Stromal cell of bone marrow (primary cell): ENCODE measurements around the gene RPRD2.

ENCODE experiments used
- DNase-seq: peaks from one replicate; pipeline ENCODE4 v3.0.0-alpha.2; 2012; ENCODE audit warnings: low read depth

The RPRD2 gene

DNA sequence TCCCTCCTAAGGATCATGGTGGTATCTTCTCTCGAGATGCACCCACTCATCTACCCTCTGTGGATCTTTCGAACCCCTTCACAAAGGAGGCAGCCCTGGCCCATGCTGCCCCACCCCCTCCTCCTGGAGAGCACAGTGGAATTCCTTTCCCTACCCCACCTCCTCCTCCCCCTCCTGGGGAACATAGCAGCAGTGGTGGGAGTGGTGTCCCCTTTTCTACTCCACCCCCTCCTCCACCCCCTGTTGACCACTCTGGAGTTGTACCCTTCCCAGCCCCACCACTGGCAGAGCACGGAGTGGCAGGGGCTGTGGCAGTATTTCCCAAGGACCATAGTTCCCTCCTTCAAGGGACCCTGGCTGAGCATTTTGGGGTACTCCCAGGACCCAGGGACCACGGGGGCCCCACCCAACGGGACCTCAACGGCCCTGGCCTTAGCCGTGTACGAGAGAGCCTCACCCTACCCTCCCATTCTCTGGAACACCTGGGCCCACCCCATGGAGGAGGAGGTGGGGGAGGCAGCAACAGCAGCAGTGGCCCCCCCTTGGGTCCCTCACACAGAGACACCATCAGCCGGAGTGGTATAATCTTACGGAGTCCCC lies 108.8 kb downstream of the RPRD2 start:
- no peak for DNase-seq

DNA sequence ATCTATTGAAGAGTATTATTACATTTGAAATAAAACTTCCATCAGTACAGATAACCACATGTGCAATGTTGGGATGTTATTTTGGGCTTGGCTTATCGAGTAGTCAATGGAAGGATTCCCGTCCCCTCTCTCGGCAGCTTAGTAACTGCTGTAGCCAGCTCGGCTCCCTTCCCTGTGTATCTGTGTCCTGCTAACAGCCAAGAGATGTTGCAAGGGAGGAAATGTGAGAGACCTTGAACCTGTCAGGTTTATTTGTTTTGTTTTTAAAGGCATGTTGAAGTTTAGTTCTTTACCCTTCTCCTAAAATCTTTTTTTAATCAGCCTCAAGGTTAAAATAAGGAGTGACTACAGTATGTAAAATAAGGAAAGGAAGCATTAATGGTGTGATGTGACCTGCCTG lies 109.7 kb downstream of the RPRD2 start:
- DNase-seq = no peak

DNA sequence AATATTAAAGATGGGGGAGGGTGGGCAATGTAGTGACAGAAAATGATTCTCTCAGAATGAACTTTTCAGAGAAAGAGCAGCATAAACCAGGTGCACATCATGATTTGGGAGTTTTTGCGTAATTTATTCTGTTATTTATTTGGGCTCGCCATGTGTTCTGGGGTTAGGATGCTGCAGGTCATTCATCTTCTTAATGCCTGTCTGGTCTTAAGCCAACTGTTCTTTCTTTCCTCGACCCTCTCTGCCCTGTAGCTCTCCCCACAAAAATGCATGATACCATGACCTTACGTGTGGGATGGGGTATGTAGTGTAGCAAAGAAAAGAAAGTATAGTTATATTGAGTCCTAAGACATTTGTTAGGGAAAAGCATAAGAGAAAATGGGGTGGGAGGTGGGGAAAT lies 110.9 kb downstream of the RPRD2 start:
- no peak for DNase-seq

DNA sequence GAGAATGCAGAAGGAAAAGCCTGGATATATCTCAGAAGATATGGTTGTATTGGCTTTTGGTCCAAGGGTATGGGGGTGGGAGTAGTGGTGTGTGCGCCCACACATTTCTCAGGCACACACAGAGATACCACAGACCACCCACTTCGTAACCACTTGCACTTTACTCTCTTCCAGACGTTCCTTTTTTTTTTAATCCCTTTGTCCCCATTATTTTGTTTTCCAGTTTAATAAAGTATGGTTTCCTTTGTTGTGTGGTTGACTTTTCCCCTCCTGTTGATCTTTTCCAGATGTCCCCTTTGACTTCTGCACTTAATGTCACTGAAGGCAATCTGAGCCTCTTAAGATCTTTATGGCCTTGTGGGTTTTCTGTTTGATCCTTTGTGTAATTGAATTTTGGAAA lies 112.8 kb downstream of the RPRD2 start:
- DNase-seq = no peak

DNA sequence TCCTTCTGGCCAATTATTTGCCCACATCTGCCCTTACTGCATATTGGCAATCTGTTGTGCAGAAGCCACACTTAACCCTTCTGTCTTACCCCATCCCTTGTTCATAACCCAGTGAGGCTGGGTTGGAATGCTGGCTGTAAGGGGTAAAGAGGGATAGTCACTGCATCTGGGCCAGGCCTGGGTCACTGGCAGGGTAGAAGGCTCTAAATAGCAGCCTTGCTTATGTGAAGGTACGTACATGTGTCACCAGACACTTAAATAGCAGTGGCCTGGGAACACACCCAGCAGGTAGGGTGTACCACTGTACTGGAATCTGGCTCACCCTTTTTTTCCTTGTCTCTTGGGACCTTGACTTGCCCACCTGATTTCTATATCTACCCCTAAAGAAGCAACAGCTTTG lies 113.4 kb downstream of the RPRD2 start:
- DNase-seq = no peak

DNA sequence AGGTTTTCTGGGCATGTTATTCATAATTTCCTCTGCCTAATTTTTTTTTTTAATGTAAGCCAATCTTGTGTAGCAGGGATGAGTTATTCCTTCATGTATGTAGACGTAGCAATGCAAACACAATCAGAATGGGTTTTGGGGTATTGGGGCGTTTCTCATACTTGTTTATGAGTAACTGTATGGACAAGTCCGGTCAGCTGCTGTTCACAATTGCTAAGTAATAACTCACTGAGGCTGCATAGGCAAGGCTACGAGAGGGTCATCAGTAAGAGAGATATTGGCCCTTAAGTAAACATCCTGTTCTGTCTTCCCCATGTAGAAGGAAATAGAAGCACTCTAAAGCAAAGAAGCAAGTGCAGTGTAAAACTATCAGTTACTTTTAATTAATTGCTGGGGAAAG lies 113.8 kb downstream of the RPRD2 start:
- no peak for DNase-seq

DNA sequence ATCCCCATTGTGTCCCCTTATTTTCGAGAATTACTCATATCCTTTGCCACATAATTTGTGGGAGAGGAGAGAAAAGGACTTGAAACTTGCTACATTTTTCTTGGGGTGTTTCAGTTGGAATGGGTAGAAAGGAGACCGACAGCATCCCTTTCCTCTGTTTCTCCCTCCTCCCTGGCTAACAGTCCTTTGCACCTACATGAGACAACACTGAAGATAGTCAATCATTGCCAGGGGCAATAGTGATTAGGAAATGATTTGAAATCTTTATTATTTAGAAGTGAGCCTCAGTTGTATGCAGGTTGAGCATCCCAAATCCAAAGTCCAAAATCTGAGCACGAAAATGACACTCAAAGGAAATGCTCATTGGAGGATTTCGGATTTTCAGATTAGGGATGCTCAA lies 115.4 kb downstream of the RPRD2 start:
- no peak for DNase-seq

DNA sequence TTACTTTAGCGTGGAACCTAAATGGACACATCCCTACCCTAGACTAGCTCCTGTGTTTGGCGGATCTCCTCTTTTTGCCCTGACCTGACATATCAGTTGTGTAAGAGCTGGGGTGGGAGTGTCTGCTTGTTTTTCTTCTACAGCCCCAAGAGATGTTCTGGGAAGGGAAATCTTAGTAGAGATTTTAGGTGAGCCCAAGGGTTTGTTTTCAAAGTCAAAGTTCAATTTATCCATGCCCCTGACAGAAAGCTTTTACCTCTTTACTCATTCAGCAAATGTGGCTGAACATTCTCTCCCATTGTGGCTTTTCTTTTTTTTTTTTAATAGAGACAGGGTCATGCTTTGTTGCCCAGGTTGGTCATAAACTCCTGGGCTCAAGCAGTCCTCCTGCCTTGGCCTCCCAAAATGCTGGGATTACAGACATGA lies 116.0 kb downstream of the RPRD2 start:
- DNase-seq = no peak

DNA sequence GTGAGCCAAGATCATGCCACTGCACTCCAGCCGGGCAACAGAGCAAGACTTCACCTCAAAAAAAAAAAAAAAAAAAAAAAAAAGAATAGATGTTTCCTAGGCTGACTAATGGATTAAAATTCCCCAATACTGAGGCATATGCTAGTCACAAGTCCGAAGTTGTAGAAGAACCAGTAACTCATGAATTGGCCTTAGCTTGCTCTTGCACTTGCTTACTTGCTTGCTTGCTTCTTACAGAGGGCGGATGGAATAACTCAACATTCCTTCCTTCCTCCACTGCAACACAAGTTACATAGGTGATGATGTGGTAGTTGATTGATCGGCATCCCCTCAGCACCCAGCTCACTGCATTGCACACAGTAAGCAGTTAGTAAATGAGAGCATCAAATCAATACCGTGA lies 120.5 kb downstream of the RPRD2 start:
- peak; percentile 38 for DNase-seq

DNA sequence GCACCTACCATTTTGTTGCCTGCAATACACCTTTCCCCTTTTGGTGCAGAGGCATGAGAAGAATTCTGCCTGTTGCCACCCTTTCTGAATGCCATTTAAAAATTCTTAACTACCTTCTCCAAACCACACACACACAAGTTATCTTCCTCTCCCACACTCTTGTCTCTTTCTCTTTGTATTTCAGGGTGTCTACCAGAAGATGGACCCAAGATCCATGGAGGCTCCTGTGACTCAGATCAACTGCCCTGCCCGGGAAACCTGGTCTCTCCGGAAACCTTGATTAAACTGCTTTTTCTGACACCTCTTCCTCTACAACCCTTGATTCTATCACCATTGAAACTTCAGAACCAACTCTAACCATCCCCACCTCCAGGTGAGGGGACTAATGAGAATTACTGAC lies 120.9 kb downstream of the RPRD2 start:
- DNase-seq = peak; percentile 31

DNA sequence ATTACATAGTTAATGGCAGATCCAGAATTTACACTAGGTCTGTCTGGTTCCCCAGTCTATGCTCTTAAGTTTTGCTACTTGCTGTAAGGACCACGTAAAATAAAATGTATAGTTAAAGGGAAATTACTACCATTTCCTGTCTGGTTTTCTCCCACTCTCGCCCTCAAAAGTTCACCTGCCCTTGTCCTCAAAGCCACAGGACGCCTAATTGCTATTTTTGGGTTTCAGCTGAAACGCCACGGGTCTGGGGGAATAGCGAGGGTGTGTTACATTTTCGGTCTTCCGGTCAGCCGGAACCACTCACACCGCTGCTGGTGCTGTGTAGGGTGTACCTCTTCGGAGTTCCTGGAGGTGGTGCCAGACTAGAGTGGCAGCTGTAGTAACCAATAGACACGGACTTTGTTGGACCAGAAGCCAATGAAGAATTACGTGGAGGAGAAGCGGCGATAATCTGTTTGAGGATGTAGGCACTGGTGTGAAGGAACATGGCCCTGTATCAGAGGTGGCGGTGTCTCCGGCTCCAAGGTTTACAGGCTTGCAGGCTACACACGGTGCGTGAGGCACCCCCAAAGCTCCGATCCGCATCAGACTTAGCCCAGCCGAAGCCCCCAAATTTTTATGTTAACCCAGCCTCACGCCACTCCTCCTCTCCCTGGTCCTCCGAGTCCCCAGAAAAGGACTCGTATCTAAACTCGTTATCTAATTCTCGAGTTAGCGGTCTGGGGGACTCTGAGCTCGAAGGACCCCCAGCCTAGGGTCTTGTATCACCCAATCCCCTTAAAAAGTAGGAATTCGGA lies 123.2 kb downstream of the RPRD2 start, which contains the start of gene TARS2:
TSS of gene TARS2 (plus strand) at position 454 of the 797 bp plus-strand sequence. CDS start at position 486, 32 bp downstream.
- peak; percentile 98 for DNase-seq

DNA sequence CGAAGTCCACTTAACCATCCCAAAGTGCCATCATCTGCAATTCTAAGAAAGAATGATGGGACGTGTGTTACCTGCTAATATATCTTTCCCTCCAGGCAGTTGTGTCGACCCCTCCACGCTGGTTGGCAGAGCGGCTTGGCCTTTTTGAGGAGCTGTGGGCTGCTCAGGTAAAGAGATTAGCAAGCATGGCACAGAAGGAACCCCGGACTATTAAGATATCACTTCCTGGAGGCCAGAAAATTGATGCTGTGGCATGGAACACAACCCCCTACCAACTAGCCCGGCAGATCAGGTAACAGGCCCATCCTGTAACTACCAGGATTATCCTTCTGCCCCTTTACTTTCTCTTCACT lies 123.8 kb downstream of the RPRD2 start:
- no peak for DNase-seq

DNA sequence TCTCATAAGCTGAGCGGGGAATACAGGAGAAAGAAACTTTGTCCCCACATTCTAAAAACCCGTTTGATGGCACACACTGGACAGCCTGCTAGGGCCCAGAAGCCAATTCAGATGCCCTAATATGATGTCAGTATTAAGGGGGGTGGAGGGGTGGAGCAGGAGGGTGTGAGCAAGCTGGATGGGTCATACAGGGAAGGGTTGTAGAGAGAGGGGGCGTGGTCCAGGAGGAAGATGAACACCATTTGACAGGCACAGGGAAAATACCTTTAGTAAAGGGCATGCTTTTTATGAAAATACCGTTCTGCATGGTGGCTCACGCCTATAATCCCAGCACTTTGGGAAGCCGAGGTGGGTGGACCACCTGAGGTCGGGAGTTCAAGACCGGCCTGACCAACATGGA lies 129.2 kb downstream of the RPRD2 start:
- DNase-seq = no peak

DNA sequence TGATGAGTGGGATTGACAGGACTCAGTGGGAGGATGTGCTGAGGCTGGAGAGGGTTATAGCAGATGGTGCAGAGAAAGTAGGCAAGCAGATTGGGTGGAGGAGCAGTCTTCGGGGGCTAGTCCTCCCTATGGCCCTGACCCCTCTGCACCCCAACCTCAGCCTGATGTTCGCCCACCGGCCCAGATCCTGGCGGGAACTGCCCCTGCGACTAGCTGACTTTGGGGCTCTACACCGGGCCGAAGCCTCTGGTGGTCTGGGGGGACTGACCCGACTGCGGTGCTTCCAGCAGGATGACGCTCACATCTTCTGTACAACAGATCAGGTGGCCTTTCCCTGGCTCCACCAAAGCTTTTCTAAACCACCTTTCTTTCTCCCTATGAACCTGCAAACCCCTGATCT lies 134.4 kb downstream of the RPRD2 start:
- no peak for DNase-seq

DNA sequence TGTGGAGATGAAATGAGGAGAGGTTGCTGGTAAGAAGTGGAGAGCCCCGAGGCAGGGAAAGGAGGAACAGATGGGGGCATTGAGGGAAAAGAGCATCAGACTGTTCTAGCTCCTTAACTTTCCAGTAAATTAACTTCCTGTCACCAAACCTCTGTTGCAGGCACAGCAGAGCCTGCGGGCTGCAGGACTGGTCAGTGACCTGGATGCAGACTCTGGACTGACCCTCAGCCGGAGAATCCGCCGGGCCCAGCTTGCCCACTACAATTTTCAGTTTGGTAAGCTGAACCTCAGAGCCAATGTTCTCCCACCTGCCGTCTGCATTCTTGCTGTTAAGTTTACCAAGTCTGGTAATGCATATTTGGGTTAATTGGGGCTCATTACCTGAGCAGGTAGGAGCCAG lies 141.5 kb downstream of the RPRD2 start:
- DNase-seq = no peak

DNA sequence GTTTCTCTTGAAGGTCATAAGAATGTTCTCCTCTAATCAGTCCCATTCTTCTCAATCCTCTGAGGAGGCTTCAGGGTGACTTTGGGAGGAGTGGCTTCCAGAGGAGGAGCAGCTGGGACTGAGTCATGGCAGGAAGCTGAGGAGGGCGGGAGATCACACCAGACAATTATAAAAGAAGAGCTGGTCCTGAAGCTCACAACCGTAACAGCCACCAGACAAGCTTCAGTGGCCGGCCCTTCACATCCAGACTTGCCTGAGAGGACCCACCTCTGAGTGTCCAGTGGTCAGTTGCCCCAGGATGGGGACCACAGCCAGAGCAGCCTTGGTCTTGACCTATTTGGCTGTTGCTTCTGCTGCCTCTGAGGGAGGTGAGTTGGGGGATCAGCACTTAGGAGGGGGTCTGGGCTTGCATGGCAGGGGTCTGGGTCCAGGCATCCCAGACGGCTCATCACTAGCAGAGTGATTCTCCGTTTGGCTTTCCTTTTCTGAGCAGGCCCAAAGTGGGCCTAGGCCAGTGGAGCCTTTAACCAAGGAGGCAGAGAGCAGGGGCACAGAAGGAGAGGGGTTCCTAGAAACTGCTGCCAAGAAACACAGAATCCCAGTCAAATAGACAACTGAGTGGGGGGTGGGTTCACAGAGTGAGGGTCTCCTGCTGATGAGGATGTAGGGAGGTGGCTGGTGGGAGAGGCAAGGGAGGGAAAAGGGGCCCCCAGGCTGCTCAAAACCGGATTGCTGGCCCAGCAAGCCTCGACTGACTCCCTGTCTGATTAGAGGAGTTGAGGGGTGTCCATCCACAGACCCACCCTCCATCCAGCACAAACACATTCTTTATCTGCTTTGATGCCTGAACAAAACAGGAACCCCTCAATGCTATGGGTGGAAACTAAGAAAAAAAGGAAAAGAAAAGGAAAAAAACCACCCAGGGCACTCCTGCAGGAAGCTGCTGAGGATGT lies 144.2 kb downstream of the RPRD2 start, which contains the start of gene ECM1:
TSS of gene ECM1 (plus strand) at position 198 of the 953 bp plus-strand sequence. CDS start at position 299, 101 bp downstream.
- DNase-seq = peak; percentile 61

DNA sequence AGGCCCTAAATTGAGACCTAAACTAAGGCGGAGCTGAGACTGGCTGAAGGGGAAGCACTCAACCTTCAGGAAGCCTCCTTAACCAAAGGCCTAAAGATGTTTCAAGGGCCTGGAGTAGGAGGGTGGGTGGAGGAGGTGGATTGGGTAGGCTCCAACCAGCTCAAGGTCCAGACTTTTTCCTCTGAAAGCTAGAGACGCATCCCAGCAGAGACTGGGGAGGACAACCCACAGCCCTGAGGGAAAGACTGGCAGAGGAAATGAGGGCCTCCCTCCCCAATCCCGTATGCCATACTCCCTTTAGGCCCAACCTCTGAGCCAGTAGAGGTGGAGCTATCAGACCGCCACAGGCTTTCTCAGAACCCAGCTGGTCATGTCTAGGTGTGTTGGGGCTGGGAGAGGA lies 145.0 kb downstream of the RPRD2 start:
- no peak for DNase-seq

DNA sequence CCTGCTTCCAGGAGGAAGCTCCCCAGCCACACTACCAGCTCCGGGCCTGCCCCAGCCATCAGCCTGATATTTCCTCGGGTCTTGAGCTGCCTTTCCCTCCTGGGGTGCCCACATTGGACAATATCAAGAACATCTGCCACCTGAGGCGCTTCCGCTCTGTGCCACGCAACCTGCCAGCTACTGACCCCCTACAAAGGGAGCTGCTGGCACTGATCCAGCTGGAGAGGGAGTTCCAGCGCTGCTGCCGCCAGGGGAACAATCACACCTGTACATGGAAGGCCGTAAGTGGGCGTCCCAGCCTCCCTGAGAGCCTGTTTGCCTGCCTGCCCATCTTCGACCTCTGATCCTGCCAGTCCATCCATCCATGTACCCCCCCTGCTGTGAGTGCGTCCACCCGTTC lies 147.6 kb downstream of the RPRD2 start:
- DNase-seq = no peak

DNA sequence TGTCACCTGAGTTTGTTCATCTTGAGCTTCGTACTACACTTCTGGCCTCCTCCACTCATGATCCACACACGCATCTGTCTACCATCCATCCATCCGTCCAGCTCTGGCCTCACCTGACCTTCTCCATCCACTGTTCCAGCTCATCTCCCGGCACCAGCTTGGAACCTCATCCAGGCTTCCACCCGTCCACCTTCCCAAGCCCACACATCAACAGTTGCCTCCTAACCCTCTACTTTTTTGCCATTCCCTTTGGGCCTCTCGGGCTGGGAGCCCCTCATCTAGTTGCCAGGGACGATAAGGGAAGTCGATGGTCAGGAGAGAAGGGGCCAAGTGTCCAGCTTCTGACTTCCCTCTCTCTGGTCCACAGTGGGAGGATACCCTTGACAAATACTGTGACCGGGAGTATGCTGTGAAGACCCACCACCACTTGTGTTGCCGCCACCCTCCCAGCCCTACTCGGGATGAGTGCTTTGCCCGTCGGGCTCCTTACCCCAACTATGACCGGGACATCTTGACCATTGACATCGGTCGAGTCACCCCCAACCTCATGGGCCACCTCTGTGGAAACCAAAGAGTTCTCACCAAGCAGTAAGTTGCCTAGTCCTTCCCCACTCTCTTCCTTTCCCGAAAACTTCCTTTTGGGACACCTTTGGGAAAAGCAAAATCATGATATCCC lies 148.2 kb downstream of the RPRD2 start:
- no peak for DNase-seq

DNA sequence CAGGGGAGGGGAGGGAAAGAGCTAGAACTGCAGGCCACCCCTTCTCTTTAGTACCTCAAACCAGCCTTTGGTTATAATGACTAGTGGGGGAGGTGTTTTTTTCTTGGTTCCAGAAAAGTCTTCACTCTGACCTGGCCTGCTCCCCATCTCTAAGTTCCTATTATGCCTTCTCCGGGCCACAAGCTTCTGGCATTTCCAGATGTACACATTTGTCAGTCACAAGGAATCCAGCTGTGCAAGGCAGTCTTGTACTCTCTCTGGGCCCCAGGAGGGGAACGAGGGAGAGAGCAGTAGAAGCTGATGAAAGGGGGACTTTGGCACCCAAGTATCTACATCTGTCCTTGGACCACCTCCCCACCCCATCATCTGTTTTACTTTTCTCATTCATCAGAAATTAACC lies 148.9 kb downstream of the RPRD2 start:
- DNase-seq = no peak

DNA sequence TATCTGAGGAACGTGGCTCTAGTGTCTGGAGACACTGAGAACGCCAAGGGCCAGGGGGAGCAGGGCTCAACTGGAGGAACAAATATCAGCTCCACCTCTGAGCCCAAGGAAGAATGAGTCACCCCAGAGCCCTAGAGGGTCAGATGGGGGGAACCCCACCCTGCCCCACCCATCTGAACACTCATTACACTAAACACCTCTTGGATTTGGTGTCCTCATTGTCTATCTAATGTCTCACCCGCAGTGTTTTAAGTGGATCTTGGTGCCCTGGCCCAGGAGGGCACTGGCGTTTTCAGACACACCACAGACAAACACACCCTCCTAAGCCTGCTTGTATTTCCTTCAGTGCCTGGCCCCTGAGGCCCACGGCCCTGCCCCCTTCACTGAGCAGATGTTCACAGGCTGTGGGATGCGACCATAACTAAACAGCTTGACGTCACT lies 149.4 kb downstream of the RPRD2 start:
- DNase-seq = no peak

DNA sequence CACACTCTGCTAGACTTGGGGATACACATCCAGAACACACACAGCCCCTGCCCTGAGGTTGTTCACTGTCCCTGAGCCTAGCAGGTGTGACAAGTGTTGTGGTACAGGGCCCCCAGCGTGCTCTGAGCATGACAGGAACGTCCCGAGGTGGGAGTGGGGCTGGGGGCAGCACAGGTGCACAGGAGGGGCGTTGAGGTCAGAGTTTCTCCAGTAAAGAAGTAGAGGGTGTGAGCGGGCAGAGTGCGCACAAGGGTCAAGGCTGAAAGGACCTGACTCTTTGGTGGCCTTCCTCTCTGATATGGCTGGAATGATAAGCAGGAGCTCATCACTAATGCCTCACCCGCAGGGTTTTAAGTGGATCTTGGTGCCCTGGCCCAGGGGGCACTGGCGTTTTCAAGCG lies 150.3 kb downstream of the RPRD2 start:
- DNase-seq = no peak
